Mesendoderm (in vitro differentiated cells): Measurements from ENCODE around the gene PPP2R2C.
A peak's percentile ranks its signal among the peaks of the same experiment; 100 is the strongest.

ENCODE experiments used
- DNase-seq: peaks from one replicate; pipeline ENCODE4 v3.0.0; 2013
- H2AK5ac ChIP-seq: 2 replicates; pipeline ENCODE4 v1.6.1; 2013; ENCODE audit warnings: low read length, inconsistent platforms
- H2BK120ac ChIP-seq: 2 replicates; pipeline ENCODE4 v1.6.1; 2013; ENCODE audit warnings: low read depth, mild to moderate bottlenecking, low read length, moderate library complexity, mixed read lengths
- H2BK15ac ChIP-seq: replicated peaks from 2 replicates; pipeline ENCODE4 v1.6.1; 2013; ENCODE audit warnings: low read depth, mild to moderate bottlenecking, moderate library complexity
- H2BK5ac ChIP-seq: 2 replicates; pipeline ENCODE4 v1.6.1; 2013; ENCODE audit warnings: low read length, inconsistent platforms
- H3K18ac ChIP-seq: 2 replicates; pipeline ENCODE4 v1.6.1; 2013; ENCODE audit warnings: mild to moderate bottlenecking, low read length, mixed read lengths
- H3K23ac ChIP-seq: one replicate; pipeline ENCODE4 v1.6.1; 2013; ENCODE audit warnings: low read length
- H3K27ac ChIP-seq: 2 replicates; pipeline ENCODE4 v1.5.1; 2013; ENCODE audit warnings: low read depth, mild to moderate bottlenecking, inconsistent platforms, low read length, moderate library complexity
- H3K27me3 ChIP-seq: 2 replicates; pipeline ENCODE4 v1.6.1; 2013; ENCODE audit warnings: low read length, control low read depth, mild to moderate bottlenecking, inconsistent platforms; ENCODE audit not compliant: insufficient read depth, poor library complexity
- H3K36me3 ChIP-seq: 2 replicates; pipeline ENCODE4 v1.6.1; 2013; ENCODE audit warnings: low read length, inconsistent platforms; ENCODE audit not compliant: control insufficient read depth, insufficient read depth
- H3K4ac ChIP-seq: one replicate; pipeline ENCODE4 v1.6.1; 2013; ENCODE audit warnings: low read depth, mild to moderate bottlenecking, low read length, moderate library complexity
- H3K4me1 ChIP-seq: 2 replicates; pipeline ENCODE4 v1.6.1; 2013; ENCODE audit warnings: low read depth, low read length, inconsistent platforms; ENCODE audit not compliant: control insufficient read depth
- H3K4me2 ChIP-seq: 2 replicates; pipeline ENCODE4 v1.6.1; 2013; ENCODE audit warnings: low read length
- H3K4me3 ChIP-seq: 2 replicates; pipeline ENCODE4 v1.5.1; 2013; ENCODE audit warnings: mild to moderate bottlenecking, low read length
- H3K56ac ChIP-seq: one replicate; pipeline ENCODE4 v1.6.1; 2013; ENCODE audit warnings: low read length
- H3K79me1 ChIP-seq: 2 replicates; pipeline ENCODE4 v1.6.1; 2013; ENCODE audit warnings: low read length, inconsistent platforms
- H3K79me2 ChIP-seq: 2 replicates; pipeline ENCODE4 v1.6.1; 2013; ENCODE audit warnings: mild to moderate bottlenecking, low read length; ENCODE audit not compliant: control insufficient read depth, insufficient read depth
- H3K9ac ChIP-seq: 2 replicates; pipeline ENCODE4 v1.6.1; 2013; ENCODE audit warnings: low read length, inconsistent platforms
- H4K5ac ChIP-seq: one replicate; pipeline ENCODE4 v1.6.1; 2013; ENCODE audit warnings: low read length
- H4K8ac ChIP-seq: one replicate; pipeline ENCODE4 v1.6.1; 2013; ENCODE audit warnings: low read depth, mild to moderate bottlenecking, control low read depth, low read length, moderate library complexity
- WGBS: extraction: QIAGEN DNeasy Blood & Tissue Kit; methylation state at CpG from one replicate; pipeline ENCODE4 v1.1.7; 2013; ENCODE audit warnings: low lambda C conversion rate, missing lambda C conversion rate; ENCODE audit not compliant: insufficient coverage; ENCODE audit errors: extremely low coverage; 5-methylcytosine and 5-hydroxymethylcytosine counted together

Gene PPP2R2C

DNA sequence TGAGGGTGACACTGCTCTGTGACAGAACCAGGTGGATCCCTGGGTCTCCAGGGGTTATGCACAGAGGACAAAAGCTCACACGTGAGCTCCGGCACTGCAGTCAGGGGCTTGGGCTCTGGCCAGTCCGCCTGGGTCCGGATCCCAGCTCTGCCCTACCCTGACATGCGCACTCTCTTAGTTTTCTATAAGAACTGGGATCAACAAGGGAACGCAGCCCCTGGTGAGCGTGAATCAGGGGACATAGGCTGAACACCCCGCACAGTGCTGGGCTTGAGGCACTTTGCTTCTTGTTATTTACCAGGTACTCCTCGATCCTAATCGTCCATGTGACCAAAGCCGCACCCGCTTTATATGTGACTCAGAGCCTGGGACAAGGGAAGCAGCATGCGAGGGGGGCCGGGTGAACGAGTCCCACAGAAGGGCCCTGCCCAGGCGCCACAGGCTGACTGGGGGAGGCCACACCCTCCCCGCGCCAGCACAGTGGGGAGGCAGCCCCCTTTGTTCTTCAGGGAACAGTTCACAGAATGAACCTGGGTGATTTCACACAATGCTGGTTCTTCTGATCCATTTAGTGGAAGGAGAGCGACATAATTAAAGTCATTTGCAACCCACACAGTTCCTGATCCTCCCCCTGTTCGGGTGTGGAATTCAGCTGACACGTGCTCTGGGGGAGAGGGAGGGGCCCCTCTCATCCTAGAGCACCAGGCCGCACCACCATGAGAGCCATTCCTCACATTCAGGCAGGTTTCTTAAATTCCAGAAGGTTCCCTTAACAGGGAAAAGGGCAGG lies 147.2 kb downstream of the PPP2R2C start:
- peak; percentile 56 for DNase-seq

GRCh38 chr4:6324461-6324998 lies 147.9 kb downstream of the PPP2R2C start:
- DNase-seq: no peak
- H2AK5ac ChIP-seq: no peak overlapping the region
- H3K79me1 ChIP-seq: no peaks in the 10 kb centered on the region
- H3K4me1 ChIP-seq: no peaks in the 10 kb centered on the region
- no peak overlapping the region for H3K18ac ChIP-seq
- H2BK120ac ChIP-seq: no peak overlapping the region
- H2BK5ac ChIP-seq: no peak overlapping the region
- H3K4ac ChIP-seq: no peak overlapping the region
- H3K27ac ChIP-seq: no peak overlapping the region
- H2BK15ac ChIP-seq: no peak overlapping the region
- no peaks in the 10 kb centered on the region for H3K79me2 ChIP-seq
- H3K36me3 ChIP-seq: no peaks in the 10 kb centered on the region
- no peak overlapping the region for H3K56ac ChIP-seq
- WGBS: no CpG with 5 or more reads among the region's 15 CpGs
- H3K27me3 ChIP-seq: no peaks in the 10 kb centered on the region
- no peak overlapping the region for H3K23ac ChIP-seq
- no peak overlapping the region for H3K4me3 ChIP-seq
- no peak overlapping the region for H4K5ac ChIP-seq
- no peak overlapping the region for H3K4me2 ChIP-seq
- H4K8ac ChIP-seq: no peak overlapping the region
- no peak overlapping the region for H3K9ac ChIP-seq

More for the DNA sequence above, 147.2 kb downstream of the PPP2R2C start:
- Histone ChIP-seq H3K4me3 (no peak overlapping the region), H3K79me1 (no peaks in the 10 kb centered on the region), H2BK15ac (no peak overlapping the region), H2BK5ac (no peak overlapping the region), H3K27me3 (no peaks in the 10 kb centered on the region), H3K56ac (no peak overlapping the region), H3K4ac (no peak overlapping the region), H3K36me3 (no peaks in the 10 kb centered on the region), H3K79me2 (no peaks in the 10 kb centered on the region), H3K9ac (no peak overlapping the region), H4K8ac (no peak overlapping the region), H2AK5ac (no peak overlapping the region), H4K5ac (no peak overlapping the region), H3K27ac (no peak overlapping the region), H3K4me1 (no peaks in the 10 kb centered on the region), H3K23ac (no peak overlapping the region), H3K18ac (no peak overlapping the region), H2BK120ac (no peak overlapping the region), H3K4me2 (no peak overlapping the region)
- no CpG with 5 or more reads among the region's 22 CpGs for WGBS

DNA sequence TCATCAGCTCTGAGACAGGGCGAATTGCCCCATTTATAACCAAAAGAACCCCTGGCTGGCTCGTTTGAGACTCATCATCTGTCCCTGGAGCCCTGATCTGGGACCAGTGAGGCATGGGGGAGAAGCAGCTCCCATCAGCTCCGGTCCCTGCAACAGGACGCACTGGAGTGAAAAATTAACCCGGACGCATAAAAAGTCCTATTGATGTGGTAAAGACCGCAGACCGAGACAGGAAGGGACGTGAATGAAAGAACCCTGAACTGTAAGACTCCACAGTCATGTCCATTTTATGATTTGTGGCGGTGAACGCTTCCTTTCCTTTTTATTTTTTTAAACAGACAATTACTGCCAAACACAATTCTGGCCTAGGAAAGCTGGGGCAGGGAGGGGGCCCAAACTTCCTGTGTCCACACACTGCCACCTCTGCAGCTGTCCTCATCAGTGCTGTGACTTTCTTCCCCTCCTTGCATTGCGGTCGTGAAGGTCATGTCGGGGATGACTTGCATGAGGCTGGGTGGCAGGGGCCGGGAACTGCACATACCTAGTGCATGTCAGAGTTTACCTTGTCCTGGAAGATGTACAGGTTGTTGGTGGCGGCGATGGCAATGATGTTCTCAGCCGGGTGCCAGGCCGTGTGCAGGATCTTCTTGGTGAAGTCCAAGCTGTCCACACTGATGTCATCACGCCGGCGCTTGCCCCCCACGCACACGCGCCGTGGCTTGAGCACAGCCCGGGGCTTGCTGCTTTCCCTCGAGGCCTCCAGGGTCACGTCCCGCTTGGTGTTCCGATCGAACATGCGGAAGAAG lies 149.4 kb downstream of the PPP2R2C start:
- Histone ChIP-seq H3K79me2 (no peaks in the 10 kb centered on the region), H2BK120ac (no peak overlapping the region), H2AK5ac (no peak overlapping the region), H3K79me1 (no peaks in the 10 kb centered on the region), H3K18ac (no peak overlapping the region), H3K9ac (no peak overlapping the region), H3K4me2 (no peak overlapping the region), H3K4me1 (no peaks in the 10 kb centered on the region), H3K56ac (no peak overlapping the region), H3K36me3 (no peaks in the 10 kb centered on the region), H3K23ac (no peak overlapping the region), H2BK15ac (no peak overlapping the region), H4K8ac (no peak overlapping the region), H3K27me3 (no peaks in the 10 kb centered on the region), H3K27ac (no peak overlapping the region), H2BK5ac (no peak overlapping the region), H3K4me3 (no peak overlapping the region), H4K5ac (no peak overlapping the region), H3K4ac (no peak overlapping the region)
- DNase-seq: no peak
- WGBS: no CpG with 5 or more reads among the region's 33 CpGs

GRCh38 chr4:6322067-6322760 lies 150.2 kb downstream of the PPP2R2C start:
- no CpG with 5 or more reads among the region's 23 CpGs for WGBS
- Histone ChIP-seq H3K4me3 (no peak overlapping the region), H3K4ac (no peak overlapping the region), H2BK120ac (no peak overlapping the region), H3K4me1 (no peaks in the 10 kb centered on the region), H3K23ac (no peak overlapping the region), H3K18ac (no peak overlapping the region), H2BK5ac (no peak overlapping the region), H3K56ac (no peak overlapping the region), H3K79me2 (no peaks in the 10 kb centered on the region), H3K9ac (no peak overlapping the region), H3K27me3 (no peaks in the 10 kb centered on the region), H3K4me2 (no peak overlapping the region), H2AK5ac (no peak overlapping the region), H2BK15ac (no peak overlapping the region), H4K8ac (no peak overlapping the region), H3K36me3 (no peaks in the 10 kb centered on the region), H4K5ac (no peak overlapping the region), H3K79me1 (no peaks in the 10 kb centered on the region), H3K27ac (no peak overlapping the region)
- DNase-seq: no peak

DNA sequence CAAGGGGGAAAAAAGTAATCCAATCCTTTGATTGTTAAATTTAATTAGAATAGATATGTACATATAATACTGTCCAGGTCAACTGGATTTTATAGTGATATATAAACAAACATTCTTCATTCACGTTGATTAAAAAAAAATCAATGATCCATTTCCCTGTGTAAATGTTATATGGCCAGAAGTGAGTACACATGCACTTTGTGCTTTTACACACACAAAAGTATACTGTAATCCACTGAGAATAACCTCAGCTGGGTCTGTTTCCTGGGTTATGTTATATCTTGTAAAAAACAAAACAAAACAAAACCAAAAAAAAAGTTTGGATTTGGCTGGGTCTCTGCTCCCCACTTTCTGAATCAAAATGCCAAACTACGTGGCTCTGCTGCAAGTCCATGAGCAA lies 151.1 kb downstream of the PPP2R2C start:
- Histone ChIP-seq H3K9ac (no peak overlapping the region), H3K4me3 (no peak overlapping the region), H3K23ac (no peak overlapping the region), H2BK15ac (no peak overlapping the region), H3K18ac (no peak overlapping the region), H2BK120ac (no peak overlapping the region), H4K8ac (no peak overlapping the region), H3K4ac (no peak overlapping the region), H3K4me2 (no peak overlapping the region), H3K27me3 (no peaks in the 10 kb centered on the region), H3K4me1 (no peaks in the 10 kb centered on the region), H3K27ac (no peak overlapping the region), H3K79me1 (no peaks in the 10 kb centered on the region), H4K5ac (no peak overlapping the region), H2BK5ac (no peak overlapping the region), H3K36me3 (no peaks in the 10 kb centered on the region), H3K79me2 (no peaks in the 10 kb centered on the region), H2AK5ac (no peak overlapping the region), H3K56ac (no peak overlapping the region)
- WGBS: no CpG with 5 or more reads among the region's 2 CpGs
- DNase-seq: no peak
